Right lung (tissue), 5 donors: ENCODE measurements around the gene AVPR1B. TPM values are rescaled to one million over a fixed set of nuclear protein-coding genes. Genes with fewer than 3 reads are reported as not detected.
A peak's percentile ranks its signal among the peaks of the same experiment; 100 is the strongest.
"Not testable (repeated sequence)": the region's sequence is repeated elsewhere in the genome, so short reads cannot be mapped to it uniquely, and the experiment has no call there.

ENCODE experiments used
- DNase-seq, 2 donors: peaks; one replicate each; pipeline ENCODE4 v3.0.0-alpha.2; 2013
- polyA plus RNA-seq, 5 donors: library from polyadenylated mRNA; unstranded; fragments of 120-200 nt; gene quantifications; one replicate each; pipeline versions ENCODE4 v1.2.1 to v1.2.3, GENCODE V29; 2013; ENCODE audit warnings: inconsistent platforms in 1 of 5, low replicate concordance in 1 of 5; ENCODE audit not compliant: insufficient read length in 5 of 5, insufficient read depth in 1 of 5

AVPR1B gene
- polyA plus RNA-seq, 5 donors, result 0.08 to 0.14 (median 0.08) TPM; not detected in 1

- DNase-seq, result no peak
These were observed 34.1 kb downstream of the AVPR1B start for GRCh38 chr1:206082831-206083695.

GRCh38 chr1:206081856-206082255 is 35.3 kb downstream of the AVPR1B start:
- DNase-seq, result no peak

GRCh38 chr1:206080026-206080820 is 37.0 kb downstream of the AVPR1B start:
- no peak for DNase-seq

- no peak for DNase-seq
These were observed 38.1 kb downstream of the AVPR1B start for GRCh38 chr1:206079135-206079534.

- DNase-seq, result no peak
These were observed 41.1 kb downstream of the AVPR1B start for GRCh38 chr1:206075786-206076755.

GRCh38 chr1:206074839-206075238 is 42.3 kb downstream of the AVPR1B start:
- DNase-seq, result no peak

- no peak for DNase-seq
These were observed 46.4 kb downstream of the AVPR1B start for GRCh38 chr1:206070627-206071304.

GRCh38 chr1:206068314-206068713 is 48.9 kb downstream of the AVPR1B start:
- DNase-seq, result no peak

- peak in 1 of 2 donors; percentile 23 for DNase-seq
These were observed 49.5 kb downstream of the AVPR1B start for GRCh38 chr1:206067486-206068227.

GRCh38 chr1:206066479-206067171 is 50.6 kb downstream of the AVPR1B start:
- DNase-seq, result no peak

GRCh38 chr1:206065547-206066145 is 51.5 kb downstream of the AVPR1B start:
- no peak for DNase-seq

GRCh38 chr1:206064501-206064900 is 52.7 kb downstream of the AVPR1B start:
- not testable (repeated sequence) for DNase-seq

GRCh38 chr1:206064001-206064400 is 53.2 kb downstream of the AVPR1B start:
- DNase-seq, result not testable (repeated sequence)

GRCh38 chr1:206062464-206062863 is 54.7 kb downstream of the AVPR1B start:
- DNase-seq, result no peak

GRCh38 chr1:206060844-206061243 is 56.3 kb downstream of the AVPR1B start:
- no peak for DNase-seq
